Loucy (cell line): Measurements from ENCODE around the gene SMARCD3.

Experiments
- CTCF ChIP-seq: fragments of 200-600 bp; sonication (generic); conservative IDR thresholded peaks from 2 replicates; pipeline ENCODE4 v1.5.1; 2014; ENCODE audit warnings: mild to moderate bottlenecking, antibody characterized with exemption, low read length
- EZH2phosphoT487 ChIP-seq: fragments of 200-600 bp; IDR thresholded peaks from 2 replicates; pipeline ENCODE4 v1.6.1; 2018; ENCODE audit warnings: antibody characterized with exemption, mild to moderate bottlenecking, moderate library complexity, borderline replicate concordance

- TF ChIP-seq CTCF = no peak
- TF ChIP-seq EZH2phosphoT487 = no peak
Measured at GRCh38 chr7:151254851-151255250, 6.4 kb upstream of the SMARCD3 start.
